ENCODE results near the gene P3H2.

GRCh38 chr3:190051641-190052040 is 69.1 kb downstream of the P3H2 start:
- no peak for TF ChIP-seq CTCF (conservative IDR thresholded peaks at IDR 0.05 in 1 of 2, IDR thresholded peaks at IDR 0.05 in 1 of 2; ENCODE audit: extremely low read depth in 1 of 2, insufficient read depth in 1 of 2, low read depth in 1 of 2, low read length in 2 of 2)
- no peak for TF ChIP-seq EZH2 (IDR thresholded peaks at IDR 0.05; ENCODE audit: borderline replicate concordance, low read length)

Data from mammary epithelial cell (primary cell).